HG03558 (cell line): ENCODE results near the gene ICOSLG.
"Not testable (repeated sequence)": the region's sequence is repeated elsewhere in the genome, so short reads cannot be mapped to it uniquely, and the experiment has no call there.

Experiments
- ATAC-seq: cut with Tn5 transposase; IDR thresholded peaks from one replicate; pipeline ENCODE4 v1.9.1; 2021; ENCODE audit warnings: moderate number of reproducible peaks; ENCODE audit not compliant: unreplicated experiment; ENCODE audit errors: extremely low read depth

ICOSLG gene

GRCh38 chr21:44240842-44241241 lies at the start of gene ICOSLG:
TSS of gene ICOSLG (minus strand) at chr21:44240943. CDS start at chr21:44240817, 126 bp downstream.
- not testable (repeated sequence) for ATAC-seq

GRCh38 chr21:44289381-44290010 lies 48.8 kb upstream of the ICOSLG start:
- ATAC-seq, result no peak

GRCh38 chr21:44288251-44289110 lies 47.7 kb upstream of the ICOSLG start:
- no peak for ATAC-seq

GRCh38 chr21:44286716-44287632 lies 46.2 kb upstream of the ICOSLG start:
- ATAC-seq, result no peak

- no peak for ATAC-seq
Observed at GRCh38 chr21:44286086-44286715, 45.5 kb upstream of the ICOSLG start.

- ATAC-seq, result no peak
Observed at GRCh38 chr21:44285138-44285992, 44.6 kb upstream of the ICOSLG start, which contains the start of gene AIRE. TSS of gene AIRE (plus strand) at chr21:44285876. CDS start at chr21:44286007, 131 bp downstream.

GRCh38 chr21:44283948-44284347 lies 43.2 kb upstream of the ICOSLG start:
- no peak for ATAC-seq

- ATAC-seq, result not testable (repeated sequence)
Observed at GRCh38 chr21:44283211-44283785, 42.6 kb upstream of the ICOSLG start.

GRCh38 chr21:44282370-44282769 lies 41.6 kb upstream of the ICOSLG start:
- ATAC-seq, result no peak

GRCh38 chr21:44281801-44282200 lies 41.1 kb upstream of the ICOSLG start:
- no peak for ATAC-seq

- no peak for ATAC-seq
Observed at GRCh38 chr21:44279354-44280260, 38.9 kb upstream of the ICOSLG start.

- no peak for ATAC-seq
Observed at GRCh38 chr21:44275041-44275440, 34.3 kb upstream of the ICOSLG start.

GRCh38 chr21:44273046-44273445 lies 32.3 kb upstream of the ICOSLG start:
- ATAC-seq, result no peak

GRCh38 chr21:44272284-44272858 lies 31.6 kb upstream of the ICOSLG start:
- ATAC-seq, result no peak

- no peak for ATAC-seq
Observed at GRCh38 chr21:44271558-44272283, 31.0 kb upstream of the ICOSLG start.

- no peak for ATAC-seq
Observed at GRCh38 chr21:44269090-44269489, 28.3 kb upstream of the ICOSLG start.

GRCh38 chr21:44267655-44268142 lies 27.0 kb upstream of the ICOSLG start:
- no peak for ATAC-seq
